WI38 (cell line): ENCODE data around the gene GRK3.

ENCODE experiments used
- H3K4me3 ChIP-seq: 2 replicates; pipeline ENCODE4 v1.5.1; 2011; ENCODE audit warnings: low read depth, mild to moderate bottlenecking, control low read depth, low read length
- CTCF ChIP-seq: IDR thresholded peaks from 2 replicates; pipeline ENCODE4 v1.5.1; 2012; ENCODE audit warnings: low read depth, mild to moderate bottlenecking, control low read depth, low read length

The GRK3 gene

GRCh38 chr22:25763239-25763777 lies 198.8 kb downstream of the GRK3 start:
- TF ChIP-seq CTCF = no peak
- H3K4me3 ChIP-seq = no peak overlapping the region

GRCh38 chr22:25764270-25765015 lies 200.0 kb downstream of the GRK3 start:
- no peak overlapping the region for H3K4me3 ChIP-seq
- TF ChIP-seq CTCF = no peak

- TF ChIP-seq CTCF = no peak
- H3K4me3 ChIP-seq = no peak overlapping the region
Observed at GRCh38 chr22:25765016-25765367, 200.5 kb downstream of the GRK3 start.

GRCh38 chr22:25765801-25766200 lies 201.3 kb downstream of the GRK3 start:
- TF ChIP-seq CTCF = no peak
- no peak overlapping the region for H3K4me3 ChIP-seq

GRCh38 chr22:25766418-25766817 lies 201.9 kb downstream of the GRK3 start:
- H3K4me3 ChIP-seq = no peak overlapping the region
- TF ChIP-seq CTCF = no peak

GRCh38 chr22:25770333-25770732 lies 205.9 kb downstream of the GRK3 start:
- H3K4me3 ChIP-seq = no peak overlapping the region
- TF ChIP-seq CTCF = no peak

GRCh38 chr22:25772288-25772687 lies 207.8 kb downstream of the GRK3 start:
- no peak for TF ChIP-seq CTCF
- no peak overlapping the region for H3K4me3 ChIP-seq
